Trophoblast cell (in vitro differentiated cells and primary cell): ENCODE measurements around the gene DLG2.
A peak's percentile ranks its signal among the peaks of the same experiment; 100 is the strongest.

Experiments used
- DNase-seq, 2 donors: peaks; one replicate each; pipeline ENCODE4 v3.0.0-alpha.2; 2016
- H2AFZ ChIP-seq: 2 replicates; pipeline ENCODE4 v1.6.1; 2013; ENCODE audit warnings: low read length, moderate library complexity, mild to moderate bottlenecking; ENCODE audit not compliant: insufficient read depth, poor library complexity
- H2AK5ac ChIP-seq: 2 replicates; pipeline ENCODE4 v1.6.1; 2013; ENCODE audit warnings: mild to moderate bottlenecking, low read length
- H2BK120ac ChIP-seq: 2 replicates; pipeline ENCODE4 v1.6.1; 2013; ENCODE audit warnings: low read length, mild to moderate bottlenecking, moderate library complexity; ENCODE audit not compliant: insufficient read depth, poor library complexity
- H2BK12ac ChIP-seq: 2 replicates; pipeline ENCODE4 v1.6.1; 2013; ENCODE audit warnings: mild to moderate bottlenecking, low read length, moderate library complexity
- H2BK5ac ChIP-seq: 2 replicates; pipeline ENCODE4 v1.6.1; 2013; ENCODE audit warnings: low read length, low read depth, moderate library complexity, mild to moderate bottlenecking; ENCODE audit not compliant: poor library complexity
- H3K14ac ChIP-seq: 2 replicates; pipeline ENCODE4 v1.6.1; 2013; ENCODE audit warnings: mild to moderate bottlenecking, low read length
- H3K18ac ChIP-seq: 2 replicates; pipeline ENCODE4 v1.6.1; 2013; ENCODE audit warnings: mild to moderate bottlenecking, low read length
- H3K23ac ChIP-seq: 2 replicates; pipeline ENCODE4 v1.6.1; 2013; ENCODE audit warnings: low read length
- H3K27ac ChIP-seq: 2 replicates; pipeline ENCODE4 v1.5.1; 2013; ENCODE audit warnings: low read depth, mild to moderate bottlenecking, inconsistent platforms, low read length, moderate library complexity
- H3K27me3 ChIP-seq: 2 replicates; pipeline ENCODE4 v1.6.1; 2013; ENCODE audit warnings: inconsistent platforms, mild to moderate bottlenecking, low read length, moderate library complexity; ENCODE audit not compliant: insufficient read depth
- H3K36me3 ChIP-seq, 2 experiments: 1 replicate in 1 of 2; 2 replicates in 1 of 2; pipeline ENCODE4 v1.6.1; 2013; ENCODE audit warnings: low read length in 2 of 2, mild to moderate bottlenecking in 2 of 2, moderate library complexity in 1 of 2; ENCODE audit not compliant: insufficient read depth in 2 of 2, control insufficient read depth in 1 of 2
- H3K4ac ChIP-seq: 2 replicates; pipeline ENCODE4 v1.6.1; 2013; ENCODE audit warnings: low read depth, mild to moderate bottlenecking, low read length, moderate library complexity
- H3K4me1 ChIP-seq, 2 experiments: 1 replicate in 1 of 2; 2 replicates in 1 of 2; pipeline ENCODE4 v1.6.1; 2013; ENCODE audit warnings: low read length in 2 of 2, mild to moderate bottlenecking in 2 of 2, moderate library complexity in 1 of 2; ENCODE audit not compliant: insufficient read depth in 2 of 2, control insufficient read depth in 1 of 2
- H3K4me2 ChIP-seq: 2 replicates; pipeline ENCODE4 v1.6.1; 2013; ENCODE audit warnings: inconsistent platforms, mild to moderate bottlenecking, low read length, moderate library complexity
- H3K4me3 ChIP-seq: 2 replicates; pipeline ENCODE4 v1.5.1; 2013; ENCODE audit warnings: mild to moderate bottlenecking, low read depth, low read length, inconsistent platforms
- H3K79me1 ChIP-seq: one replicate; pipeline ENCODE4 v1.6.1; 2013; ENCODE audit warnings: low read length
- H3K79me2 ChIP-seq: 2 replicates; pipeline ENCODE4 v1.6.1; 2013; ENCODE audit warnings: low read length, mild to moderate bottlenecking; ENCODE audit not compliant: control insufficient read depth, insufficient read depth, poor library complexity
- H3K9ac ChIP-seq: 2 replicates; pipeline ENCODE4 v1.6.1; 2013; ENCODE audit warnings: mild to moderate bottlenecking, low read length
- H3K9me3 ChIP-seq: 2 replicates; pipeline ENCODE4 v1.6.1; 2013; ENCODE audit warnings: low read depth, mild to moderate bottlenecking, control low read depth, inconsistent platforms, low read length; ENCODE audit not compliant: insufficient read depth
- H4K12ac ChIP-seq: 2 replicates; pipeline ENCODE4 v1.6.1; 2013; ENCODE audit warnings: low read depth, mild to moderate bottlenecking, low read length, moderate library complexity
- H4K8ac ChIP-seq: 2 replicates; pipeline ENCODE4 v1.6.1; 2013; ENCODE audit warnings: low read depth, mild to moderate bottlenecking, low read length, moderate library complexity
- H4K91ac ChIP-seq: one replicate; pipeline ENCODE4 v1.6.1; 2013; ENCODE audit warnings: low read depth, mild to moderate bottlenecking, low read length, moderate library complexity
- WGBS: extraction: QIAGEN DNeasy Blood & Tissue Kit; methylation state at CpG from one replicate; pipeline ENCODE4 v1.1.7; 2013; ENCODE audit warnings: missing lambda C conversion rate; ENCODE audit not compliant: insufficient read length, insufficient coverage; ENCODE audit errors: extremely low coverage; 5-methylcytosine and 5-hydroxymethylcytosine counted together

DLG2 gene

GRCh38 chr11:84819537-84819936, 807.6 kb downstream of the DLG2 start:
- H2BK120ac ChIP-seq = no peak overlapping the region
- H4K12ac ChIP-seq = no peak overlapping the region
- no peaks in the 10 kb centered on the region for H3K79me1 ChIP-seq
- no peak overlapping the region for H2BK12ac ChIP-seq
- H2BK5ac ChIP-seq = no peak overlapping the region
- no peaks in the 10 kb centered on the region for H3K36me3 ChIP-seq
- no peak overlapping the region for H4K8ac ChIP-seq
- no peak overlapping the region for H3K18ac ChIP-seq
- DNase-seq = no peak
- H2AK5ac ChIP-seq = no peak overlapping the region
- H3K79me2 ChIP-seq = no peaks in the 10 kb centered on the region
- no peak overlapping the region for H3K4me2 ChIP-seq
- H3K4me1 ChIP-seq = peaks cover 0 to 3% of the 10 kb centered on the region in 2 experiments
- no peak overlapping the region for H3K14ac ChIP-seq
- H2AFZ ChIP-seq = no peak overlapping the region
- H3K4ac ChIP-seq = no peak overlapping the region
- H4K91ac ChIP-seq = no peak overlapping the region
- no peak overlapping the region for H3K23ac ChIP-seq
- H3K4me3 ChIP-seq = no peak overlapping the region
- H3K9ac ChIP-seq = no peak overlapping the region
- H3K9me3 ChIP-seq = no peaks in the 10 kb centered on the region
- no peaks in the 10 kb centered on the region for H3K27me3 ChIP-seq
- H3K27ac ChIP-seq = no peak overlapping the region
- WGBS = no CpG with 5 or more reads among the region's 2 CpGs

GRCh38 chr11:84819128-84819527, 808.0 kb downstream of the DLG2 start:
- Histone ChIP-seq H4K12ac (no peak overlapping the region), H3K18ac (no peak overlapping the region), H3K14ac (no peak overlapping the region), H3K9me3 (no peaks in the 10 kb centered on the region), H2BK5ac (no peak overlapping the region), H3K4me1 (peaks cover 0 to 2% of the 10 kb centered on the region in 2 experiments), H2BK120ac (no peak overlapping the region), H2AK5ac (no peak overlapping the region), H3K79me1 (no peaks in the 10 kb centered on the region), H3K27me3 (no peaks in the 10 kb centered on the region), H3K23ac (no peak overlapping the region), H3K79me2 (no peaks in the 10 kb centered on the region), H2AFZ (no peak overlapping the region), H4K91ac (no peak overlapping the region), H3K9ac (no peak overlapping the region), H3K27ac (no peak overlapping the region), H3K4me2 (no peak overlapping the region), H3K4me3 (no peak overlapping the region), H3K36me3 (no peaks in the 10 kb centered on the region), H4K8ac (no peak overlapping the region), H3K4ac (no peak overlapping the region), H2BK12ac (no peak overlapping the region)
- no peak for DNase-seq
- no CpG with 5 or more reads among the region's 1 CpG for WGBS

GRCh38 chr11:84817998-84818397, 809.1 kb downstream of the DLG2 start:
- no peak overlapping the region for H2BK120ac ChIP-seq
- H3K4me1 ChIP-seq = peaks cover 0 to 2% of the 10 kb centered on the region in 2 experiments
- no peak overlapping the region for H3K27ac ChIP-seq
- no peaks in the 10 kb centered on the region for H3K27me3 ChIP-seq
- no peak overlapping the region for H4K91ac ChIP-seq
- peak; percentile 42 to 61 for DNase-seq
- no peak overlapping the region for H4K8ac ChIP-seq
- no peak overlapping the region for H3K23ac ChIP-seq
- no peak overlapping the region for H3K9ac ChIP-seq
- no peak overlapping the region for H3K14ac ChIP-seq
- H2BK5ac ChIP-seq = no peak overlapping the region
- WGBS = no CpG with 5 or more reads among the region's 3 CpGs
- H2AK5ac ChIP-seq = no peak overlapping the region
- H3K36me3 ChIP-seq = no peaks in the 10 kb centered on the region
- H3K79me1 ChIP-seq = no peaks in the 10 kb centered on the region
- H3K4me2 ChIP-seq = no peak overlapping the region
- no peaks in the 10 kb centered on the region for H3K9me3 ChIP-seq
- no peak overlapping the region for H3K4ac ChIP-seq
- H2AFZ ChIP-seq = no peak overlapping the region
- H3K4me3 ChIP-seq = no peak overlapping the region
- no peak overlapping the region for H3K18ac ChIP-seq
- no peak overlapping the region for H4K12ac ChIP-seq
- H3K79me2 ChIP-seq = no peaks in the 10 kb centered on the region
- H2BK12ac ChIP-seq = no peak overlapping the region

- no peaks in the 10 kb centered on the region for H3K27me3 ChIP-seq
- no peaks in the 10 kb centered on the region for H3K79me1 ChIP-seq
- no peak for DNase-seq
- no peaks in the 10 kb centered on the region for H3K4me1 ChIP-seq
- H3K9ac ChIP-seq = no peak overlapping the region
- H4K12ac ChIP-seq = no peak overlapping the region
- no peak overlapping the region for H3K4me2 ChIP-seq
- no peaks in the 10 kb centered on the region for H3K36me3 ChIP-seq
- H4K91ac ChIP-seq = no peak overlapping the region
- no peak overlapping the region for H3K4ac ChIP-seq
- H3K14ac ChIP-seq = no peak overlapping the region
- H3K79me2 ChIP-seq = no peaks in the 10 kb centered on the region
- no peaks in the 10 kb centered on the region for H3K9me3 ChIP-seq
- no peak overlapping the region for H3K4me3 ChIP-seq
- no CpG with 5 or more reads among the region's 3 CpGs for WGBS
- no peak overlapping the region for H4K8ac ChIP-seq
- H2BK120ac ChIP-seq = no peak overlapping the region
- no peak overlapping the region for H2AK5ac ChIP-seq
- H3K27ac ChIP-seq = no peak overlapping the region
- H3K23ac ChIP-seq = no peak overlapping the region
- no peak overlapping the region for H2AFZ ChIP-seq
- H3K18ac ChIP-seq = no peak overlapping the region
- H2BK5ac ChIP-seq = no peak overlapping the region
- H2BK12ac ChIP-seq = no peak overlapping the region
Measured at GRCh38 chr11:84812471-84812969, 814.6 kb downstream of the DLG2 start.
